BLaER1 (cell line): ENCODE results near the gene OR4D11.
A peak's percentile ranks its signal among the peaks of the same experiment; 100 is the strongest.

Experiments
- H3K27ac ChIP-seq: shearing (Covaris generic); formaldehyde crosslinking; 2 replicates; pipeline ENCODE4 v1.8.1; 2022
- H3K27me3 ChIP-seq: shearing (Covaris generic); formaldehyde crosslinking; 2 replicates; pipeline ENCODE4 v1.8.1; 2022
- H3K36me3 ChIP-seq: shearing (Covaris generic); formaldehyde crosslinking; 2 replicates; pipeline ENCODE4 v1.8.1; 2022
- H3K4me1 ChIP-seq: shearing (Covaris generic); formaldehyde crosslinking; 2 replicates; pipeline ENCODE4 v1.8.1; 2022
- H3K4me2 ChIP-seq: shearing (Covaris generic); formaldehyde crosslinking; 2 replicates; pipeline ENCODE4 v1.8.1; 2022
- H3K4me3 ChIP-seq: shearing (Covaris generic); formaldehyde crosslinking; 2 replicates; pipeline ENCODE4 v1.8.1; 2022
- H3K9ac ChIP-seq: shearing (Covaris generic); formaldehyde crosslinking; 2 replicates; pipeline ENCODE4 v1.8.1; 2022
- H3K9me3 ChIP-seq: shearing (Covaris generic); formaldehyde crosslinking; 2 replicates; pipeline ENCODE4 v1.8.1; 2022
- H4K20me1 ChIP-seq: shearing (Covaris generic); formaldehyde crosslinking; 2 replicates; pipeline ENCODE4 v1.8.1; 2022
- Cebpa-rat ChIP-seq: shearing (Covaris generic); IDR thresholded peaks from 2 replicates; pipeline ENCODE4 v1.8.1; 2022

OR4D11 gene

DNA sequence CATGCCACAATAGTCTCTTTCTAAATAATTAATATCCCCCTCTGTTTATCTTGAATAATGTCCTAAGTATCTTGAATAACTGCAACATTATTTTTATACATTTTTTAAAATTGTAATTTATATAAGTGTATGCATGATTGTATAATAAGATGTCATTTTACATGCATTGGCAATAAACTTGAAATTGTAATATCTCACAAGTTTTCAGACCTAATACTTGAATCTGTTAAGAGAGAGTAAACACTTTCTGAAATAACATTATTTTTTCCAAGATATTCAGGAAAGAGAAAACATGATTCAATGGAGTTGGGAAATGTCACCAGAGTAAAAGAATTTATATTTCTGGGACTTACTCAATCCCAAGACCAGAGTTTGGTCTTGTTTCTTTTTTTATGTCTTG is at the start of gene OR4D11:
TSS of gene OR4D11 (plus strand) at position 301 of the 400 bp plus-strand sequence. CDS start at position 301, 0 bp downstream.
- no peak within 1 kb of the TSS for H3K4me2 ChIP-seq
- no peaks in the 10 kb centered on the region for H3K36me3 ChIP-seq
- H3K27ac ChIP-seq = no peak within 1 kb of the TSS
- no peak for TF ChIP-seq Cebpa-rat
- H3K4me1 ChIP-seq = no peaks in the 10 kb centered on the region
- no peaks in the 10 kb centered on the region for H3K9me3 ChIP-seq
- no peaks in the 10 kb centered on the region for H4K20me1 ChIP-seq
- no peak within 1 kb of the TSS for H3K4me3 ChIP-seq
- no peak within 1 kb of the TSS for H3K9ac ChIP-seq
- H3K27me3 ChIP-seq = no peaks in the 10 kb centered on the region

DNA sequence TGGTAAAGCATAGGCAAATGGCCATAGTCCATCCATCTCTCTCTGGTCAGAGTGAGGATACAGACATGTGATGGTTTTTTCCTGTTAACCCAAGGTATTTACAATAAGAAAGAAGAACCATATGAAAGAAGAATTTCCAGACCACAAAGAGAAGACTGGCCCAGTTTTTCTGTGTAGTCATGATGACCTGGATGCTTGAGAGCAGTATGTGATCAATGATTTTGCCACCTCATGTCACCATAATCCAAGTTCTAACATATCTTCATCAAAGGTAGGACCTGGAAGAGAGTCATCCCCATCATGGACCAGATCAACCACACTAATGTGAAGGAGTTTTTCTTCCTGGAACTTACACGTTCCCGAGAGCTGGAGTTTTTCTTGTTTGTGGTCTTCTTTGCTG is 46.7 kb upstream of the OR4D11 start, which contains the start of gene OR4D6:
TSS of gene OR4D6 (plus strand) at position 301 of the 400 bp plus-strand sequence. CDS start at position 301, 0 bp downstream.
- no peaks in the 10 kb centered on the region for H4K20me1 ChIP-seq
- no peak within 1 kb of the TSS for H3K4me2 ChIP-seq
- TF ChIP-seq Cebpa-rat = no peak
- H3K4me1 ChIP-seq = no peaks in the 10 kb centered on the region; the same call in 1 of the 2 replicates
- H3K4me3 ChIP-seq = no peak within 1 kb of the TSS
- H3K9me3 ChIP-seq = no peaks in the 10 kb centered on the region
- H3K27me3 ChIP-seq = no peaks in the 10 kb centered on the region
- H3K9ac ChIP-seq = no peak within 1 kb of the TSS
- no peak within 1 kb of the TSS for H3K27ac ChIP-seq
- no peaks in the 10 kb centered on the region for H3K36me3 ChIP-seq

DNA sequence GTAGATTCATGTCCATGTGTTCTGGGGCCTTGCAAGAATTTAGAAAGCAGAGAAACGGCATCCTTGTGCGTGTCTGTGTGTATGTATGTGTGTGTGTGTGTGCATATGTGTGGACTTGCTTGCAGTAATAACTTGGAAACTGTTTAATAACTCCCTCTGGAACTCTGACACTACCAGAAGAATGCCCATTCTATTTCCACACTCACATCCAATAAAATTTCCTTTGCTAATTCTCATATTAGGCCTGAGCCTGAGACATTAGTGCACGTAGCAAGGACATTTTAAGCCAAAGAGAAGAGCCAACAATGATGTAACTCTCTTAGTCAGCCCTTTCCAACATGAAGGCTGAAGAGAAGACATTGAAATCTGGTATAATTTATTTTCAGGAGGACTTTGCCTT is 43.5 kb upstream of the OR4D11 start:
- TF ChIP-seq Cebpa-rat = no peak
- Histone ChIP-seq H3K4me1 (no peaks in the 10 kb centered on the region; the same call in 1 of the 2 replicates), H4K20me1 (no peaks in the 10 kb centered on the region), H3K9ac (no peak overlapping the region), H3K27me3 (no peaks in the 10 kb centered on the region), H3K36me3 (no peaks in the 10 kb centered on the region), H3K27ac (no peak overlapping the region), H3K9me3 (no peaks in the 10 kb centered on the region), H3K4me3 (no peak overlapping the region), H3K4me2 (no peak overlapping the region)

DNA sequence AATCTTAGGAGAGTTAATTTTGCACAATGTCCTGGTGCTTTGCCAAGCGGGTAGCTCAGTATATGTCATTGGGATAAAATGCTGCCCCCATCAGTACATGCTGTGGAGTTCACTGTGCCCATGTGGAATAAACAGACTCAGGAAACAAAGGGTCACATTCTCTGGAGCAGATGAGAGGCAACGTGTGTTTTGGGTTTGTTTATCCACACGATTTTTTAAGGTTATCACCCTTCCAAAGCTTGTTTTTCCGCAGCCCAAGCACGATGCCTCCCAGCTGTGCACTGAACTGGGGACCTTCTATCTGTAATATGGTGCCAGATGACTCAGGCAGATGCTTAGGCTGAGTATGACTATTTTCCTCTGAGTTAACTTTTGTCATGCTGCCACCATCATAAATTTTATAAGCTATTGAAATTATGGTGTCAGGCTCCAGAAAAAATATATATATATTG is 40.2 kb upstream of the OR4D11 start:
- Histone ChIP-seq H3K9ac (no peak overlapping the region), H3K27me3 (no peaks in the 10 kb centered on the region), H3K4me1 (no peaks in the 10 kb centered on the region; the same call in 1 of the 2 replicates), H3K4me3 (no peak overlapping the region), H3K36me3 (no peaks in the 10 kb centered on the region), H3K4me2 (no peak overlapping the region), H3K9me3 (no peaks in the 10 kb centered on the region), H3K27ac (no peak overlapping the region), H4K20me1 (no peaks in the 10 kb centered on the region)
- no peak for TF ChIP-seq Cebpa-rat

DNA sequence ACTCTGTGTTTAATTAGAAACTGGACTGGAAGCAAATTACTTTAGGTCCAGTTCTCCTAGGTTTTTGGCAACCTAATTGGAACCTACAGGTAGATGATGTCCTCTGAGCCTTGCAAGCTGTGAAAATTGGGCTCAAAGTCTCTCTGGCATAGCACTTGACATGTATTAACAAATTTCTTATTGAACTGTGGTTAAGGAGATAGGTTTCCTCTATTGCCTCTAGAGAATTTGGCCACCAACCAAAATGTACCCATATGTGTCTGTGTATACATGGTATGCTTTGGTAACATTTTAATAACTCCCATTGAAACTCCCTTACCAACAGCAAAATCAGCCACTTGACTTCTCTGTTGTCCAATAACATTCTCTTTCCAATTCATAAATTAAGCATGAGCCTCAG is 30.4 kb upstream of the OR4D11 start, which contains the start of gene OR4D10:
TSS of gene OR4D10 (plus strand) at position 301 of the 400 bp plus-strand sequence. CDS start 4,115 bp downstream, outside the sequence.
- H3K4me2 ChIP-seq = no peak within 1 kb of the TSS
- H3K4me1 ChIP-seq = peaks cover 11% of the 10 kb centered on the region
- no peaks in the 10 kb centered on the region for H4K20me1 ChIP-seq
- no peaks in the 10 kb centered on the region for H3K27me3 ChIP-seq
- no peak within 1 kb of the TSS for H3K27ac ChIP-seq
- no peak within 1 kb of the TSS for H3K9ac ChIP-seq
- no peaks in the 10 kb centered on the region for H3K36me3 ChIP-seq
- no peak within 1 kb of the TSS for H3K4me3 ChIP-seq
- TF ChIP-seq Cebpa-rat = no peak
- no peaks in the 10 kb centered on the region for H3K9me3 ChIP-seq

DNA sequence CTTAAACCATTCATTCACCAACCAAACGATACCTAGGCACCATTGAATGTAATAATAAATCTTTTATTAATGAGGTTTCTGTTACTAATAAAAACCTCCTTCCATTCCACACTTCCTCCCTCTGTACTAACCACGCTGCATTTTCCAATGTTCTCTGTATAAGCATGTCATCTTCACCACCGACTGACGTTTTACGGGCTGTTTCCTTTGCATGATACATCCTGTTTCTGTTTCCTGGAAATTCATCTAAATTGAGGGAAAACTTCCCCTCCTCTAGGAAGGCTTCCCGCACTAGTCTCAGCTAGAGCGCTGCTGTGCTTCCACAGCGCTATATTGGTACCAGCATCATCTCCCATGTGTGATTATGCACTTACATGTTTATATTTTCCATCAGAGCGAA is 28.2 kb upstream of the OR4D11 start:
- TF ChIP-seq Cebpa-rat = no peak
- Histone ChIP-seq H3K27ac (no peak overlapping the region), H4K20me1 (no peaks in the 10 kb centered on the region), H3K4me1 (peaks cover 11% of the 10 kb centered on the region), H3K9me3 (no peaks in the 10 kb centered on the region), H3K4me3 (no peak overlapping the region), H3K4me2 (no peak overlapping the region), H3K9ac (no peak overlapping the region), H3K27me3 (no peaks in the 10 kb centered on the region), H3K36me3 (no peaks in the 10 kb centered on the region)

DNA sequence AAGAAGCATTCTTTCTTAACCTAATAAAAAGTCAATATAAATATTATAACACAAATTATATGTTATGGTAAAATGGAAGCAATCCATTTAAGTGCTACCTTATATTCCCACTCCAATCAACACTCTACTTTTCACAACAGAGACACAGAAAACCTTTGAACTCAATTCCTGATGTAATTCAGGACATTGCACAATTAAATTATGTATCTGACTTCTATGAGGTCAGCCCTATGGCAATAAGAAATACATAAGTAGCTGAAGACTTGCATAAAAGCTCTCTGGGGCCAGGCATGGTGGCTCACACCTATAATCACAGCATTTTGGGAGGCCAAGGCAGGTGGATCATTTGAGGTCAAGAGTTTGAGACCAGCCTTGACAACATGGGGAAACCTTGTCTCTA is 23.5 kb upstream of the OR4D11 start:
- no peak overlapping the region for H3K4me2 ChIP-seq
- no peak overlapping the region for H3K27ac ChIP-seq
- no peak overlapping the region for H3K4me3 ChIP-seq
- no peaks in the 10 kb centered on the region for H3K36me3 ChIP-seq
- H3K4me1 ChIP-seq = peaks cover 7% of the 10 kb centered on the region
- H3K27me3 ChIP-seq = no peaks in the 10 kb centered on the region
- no peak for TF ChIP-seq Cebpa-rat
- no peaks in the 10 kb centered on the region for H4K20me1 ChIP-seq
- no peak overlapping the region for H3K9ac ChIP-seq
- no peaks in the 10 kb centered on the region for H3K9me3 ChIP-seq

DNA sequence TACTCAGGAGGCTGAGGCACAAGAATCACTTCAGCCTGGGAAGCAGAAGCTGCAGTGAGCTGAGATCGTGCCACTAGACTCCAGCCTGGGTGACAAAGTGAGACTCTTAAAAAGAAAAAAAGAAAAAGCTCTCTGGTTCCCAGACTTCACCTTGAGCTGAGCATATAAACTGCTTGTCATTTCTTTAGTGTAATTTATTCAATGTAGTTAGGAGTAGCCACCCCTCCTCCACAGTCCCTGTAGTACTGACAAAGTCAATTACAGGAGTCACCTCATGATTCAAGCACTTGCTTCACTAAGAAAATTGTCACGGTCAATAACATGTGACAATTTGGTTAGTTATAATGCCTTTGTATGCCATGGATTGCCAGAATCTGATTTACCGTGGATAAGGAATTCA is 23.0 kb upstream of the OR4D11 start:
- H3K4me1 ChIP-seq = peaks cover 7% of the 10 kb centered on the region
- H3K4me3 ChIP-seq = no peak overlapping the region
- H3K9me3 ChIP-seq = no peaks in the 10 kb centered on the region
- no peaks in the 10 kb centered on the region for H3K36me3 ChIP-seq
- no peak overlapping the region for H3K4me2 ChIP-seq
- no peaks in the 10 kb centered on the region for H3K27me3 ChIP-seq
- TF ChIP-seq Cebpa-rat = no peak
- no peaks in the 10 kb centered on the region for H4K20me1 ChIP-seq
- no peak overlapping the region for H3K9ac ChIP-seq
- no peak overlapping the region for H3K27ac ChIP-seq

DNA sequence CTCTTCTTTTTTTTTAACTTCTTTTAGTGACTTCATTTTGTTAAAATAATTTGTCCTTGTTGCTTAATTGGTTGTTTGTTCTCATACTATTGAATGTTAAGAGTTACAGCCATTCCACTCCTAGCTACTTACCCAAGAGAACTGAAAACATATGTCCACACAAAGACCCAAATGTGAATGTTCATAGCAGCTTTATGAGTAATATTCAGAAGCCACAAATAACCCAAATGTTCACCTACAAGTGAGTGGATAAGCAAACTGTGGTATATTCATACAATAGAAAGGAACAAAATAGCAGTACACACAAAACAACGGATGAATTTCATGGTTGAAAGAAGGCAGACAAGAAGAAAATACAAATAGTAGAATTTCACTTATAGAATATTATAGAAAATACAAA is 1.4 kb upstream of the OR4D11 start:
- no peak overlapping the region for H3K9ac ChIP-seq
- no peaks in the 10 kb centered on the region for H3K9me3 ChIP-seq
- H3K27ac ChIP-seq = no peak overlapping the region
- no peak for TF ChIP-seq Cebpa-rat
- H3K4me2 ChIP-seq = no peak overlapping the region
- H3K36me3 ChIP-seq = no peaks in the 10 kb centered on the region
- no peaks in the 10 kb centered on the region for H3K4me1 ChIP-seq
- H4K20me1 ChIP-seq = no peaks in the 10 kb centered on the region
- no peak overlapping the region for H3K4me3 ChIP-seq
- H3K27me3 ChIP-seq = no peaks in the 10 kb centered on the region

DNA sequence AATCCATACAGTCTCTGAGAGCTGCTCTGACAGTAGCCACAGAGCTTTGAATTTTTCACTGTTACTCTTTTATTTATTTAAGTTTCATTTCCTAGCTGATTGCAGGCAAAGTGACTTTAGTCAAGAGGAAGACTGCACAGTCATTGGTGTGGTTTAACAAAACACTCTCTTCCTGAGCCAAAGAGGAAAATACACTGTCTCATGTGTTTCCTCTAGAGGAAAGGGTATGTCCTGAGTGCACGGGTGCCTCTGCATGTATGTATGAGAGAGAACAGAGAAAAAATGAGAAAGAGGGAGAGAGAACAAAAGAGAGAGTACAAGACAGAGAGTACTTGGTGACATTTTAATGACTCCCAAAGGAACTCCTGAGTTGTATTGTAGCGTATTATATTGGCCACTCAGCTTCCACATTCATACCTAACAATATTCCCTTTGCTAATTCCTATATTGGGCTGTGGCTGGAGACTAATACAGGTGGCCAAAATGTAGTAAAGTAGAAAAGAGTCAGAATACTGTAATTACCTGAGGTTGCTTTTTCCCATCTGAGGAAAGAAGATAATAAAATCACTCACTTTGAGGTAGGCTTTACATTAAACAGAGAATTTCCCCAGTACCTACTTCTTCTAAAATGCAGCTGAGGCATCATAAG is 7.7 kb downstream of the OR4D11 start, which contains the start of gene OR4D9:
TSS of gene OR4D9 (plus strand) at position 599 of the 649 bp plus-strand sequence. CDS start 3,374 bp downstream, outside the sequence.
- peak within 1 kb of the TSS; percentile 64 for H3K27ac ChIP-seq
- no peak for TF ChIP-seq Cebpa-rat
- H3K27me3 ChIP-seq = no peaks in the 10 kb centered on the region
- peak within 1 kb of the TSS; percentile 80 for H3K4me2 ChIP-seq
- H4K20me1 ChIP-seq = no peaks in the 10 kb centered on the region
- no peaks in the 10 kb centered on the region for H3K9me3 ChIP-seq
- peaks cover 33% of the 10 kb centered on the region for H3K4me1 ChIP-seq
- peak within 1 kb of the TSS; percentile 26; the same call in 1 of the 2 replicates for H3K9ac ChIP-seq
- H3K4me3 ChIP-seq = no peak within 1 kb of the TSS; the same call in 1 of the 2 replicates
- no peaks in the 10 kb centered on the region for H3K36me3 ChIP-seq
